ENCODE measurements around the gene RHOT2.

GRCh38 chr16:658679-659571 lies 9.0 kb upstream of the RHOT2 start:
- TF ChIP-seq CTCF (IDR thresholded peaks at IDR 0.05; ENCODE audit: insufficient read depth, low read depth, low read length) (no peak), EZH2 (IDR thresholded peaks at IDR 0.05; ENCODE audit: insufficient read depth, low read length) (no peak)
